Progenitor cell of endocrine pancreas (in vitro differentiated cells): ENCODE data around the gene S100A7A. TPM values are rescaled to one million over a fixed set of nuclear protein-coding genes. Genes with fewer than 3 reads are reported as not detected.

Experiments used
- DNase-seq: peaks from one replicate; pipeline ENCODE4 v3.0.0; 2021; ENCODE audit warnings: low spot score; ENCODE audit not compliant: unreplicated experiment
- H3K27ac Mint-ChIP-seq: 2 replicates; pipeline ENCODE4 v1.8.0; 2021; ENCODE audit warnings: mild to moderate bottlenecking, moderate library complexity, mixed read lengths
- H3K27me3 Mint-ChIP-seq: 2 replicates; pipeline ENCODE4 v1.8.0; 2021; ENCODE audit warnings: mixed read lengths
- H3K36me3 Mint-ChIP-seq: 2 replicates; pipeline ENCODE4 v1.8.0; 2022; ENCODE audit warnings: mixed read lengths; ENCODE audit not compliant: insufficient read depth
- H3K4me1 Mint-ChIP-seq: 2 replicates; pipeline ENCODE4 v1.8.0; 2021; ENCODE audit warnings: low read depth, mixed read lengths
- H3K4me3 Mint-ChIP-seq: 2 replicates; pipeline ENCODE4 v1.8.0; 2021; ENCODE audit warnings: low read depth, mild to moderate bottlenecking, moderate library complexity, mixed read lengths
- H3K9me3 Mint-ChIP-seq: 2 replicates; pipeline ENCODE4 v1.8.0; 2021; ENCODE audit warnings: low read depth, mixed read lengths
- total RNA-seq: library from RNA; stranded (reverse); gene quantifications from 2 replicates; pipeline ENCODE4 v1.2.1, GENCODE V29; 2021
- TF ChIP-seq, protein P1 (sequence below): fragments of 200-600 bp; sonication (generic); IDR thresholded peaks from one replicate; pipeline ENCODE4 v1.5.0; 2021; ENCODE audit warnings: antibody characterized with exemption, mild to moderate bottlenecking; ENCODE audit not compliant: unreplicated experiment

S100A7A gene
- total RNA-seq, 1 donor from 2014 or later = not detected

GRCh38 chr1:153384958-153385580, 31.3 kb upstream of the S100A7A start:
- Mint-ChIP-seq H3K4me3 (no peak overlapping the region), H3K9me3 (peaks cover 19% of the 10 kb centered on the region), H3K27ac (no peak overlapping the region), H3K36me3 (no peaks in the 10 kb centered on the region), H3K4me1 (no peaks in the 10 kb centered on the region), H3K27me3 (peaks cover 34% of the 10 kb centered on the region)
- TF ChIP-seq, protein P1, sequence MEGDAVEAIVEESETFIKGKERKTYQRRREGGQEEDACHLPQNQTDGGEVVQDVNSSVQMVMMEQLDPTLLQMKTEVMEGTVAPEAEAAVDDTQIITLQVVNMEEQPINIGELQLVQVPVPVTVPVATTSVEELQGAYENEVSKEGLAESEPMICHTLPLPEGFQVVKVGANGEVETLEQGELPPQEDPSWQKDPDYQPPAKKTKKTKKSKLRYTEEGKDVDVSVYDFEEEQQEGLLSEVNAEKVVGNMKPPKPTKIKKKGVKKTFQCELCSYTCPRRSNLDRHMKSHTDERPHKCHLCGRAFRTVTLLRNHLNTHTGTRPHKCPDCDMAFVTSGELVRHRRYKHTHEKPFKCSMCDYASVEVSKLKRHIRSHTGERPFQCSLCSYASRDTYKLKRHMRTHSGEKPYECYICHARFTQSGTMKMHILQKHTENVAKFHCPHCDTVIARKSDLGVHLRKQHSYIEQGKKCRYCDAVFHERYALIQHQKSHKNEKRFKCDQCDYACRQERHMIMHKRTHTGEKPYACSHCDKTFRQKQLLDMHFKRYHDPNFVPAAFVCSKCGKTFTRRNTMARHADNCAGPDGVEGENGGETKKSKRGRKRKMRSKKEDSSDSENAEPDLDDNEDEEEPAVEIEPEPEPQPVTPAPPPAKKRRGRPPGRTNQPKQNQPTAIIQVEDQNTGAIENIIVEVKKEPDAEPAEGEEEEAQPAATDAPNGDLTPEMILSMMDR = no peak
- DNase-seq = no peak

GRCh38 chr1:153386500-153386901, 29.8 kb upstream of the S100A7A start:
- Mint-ChIP-seq H3K4me1 (no peaks in the 10 kb centered on the region), H3K27ac (no peak overlapping the region), H3K4me3 (no peak overlapping the region), H3K36me3 (no peaks in the 10 kb centered on the region), H3K9me3 (peaks cover 14% of the 10 kb centered on the region), H3K27me3 (peaks cover 39% of the 10 kb centered on the region)
- no peak for DNase-seq
- TF ChIP-seq, protein P1 = no peak

DNA sequence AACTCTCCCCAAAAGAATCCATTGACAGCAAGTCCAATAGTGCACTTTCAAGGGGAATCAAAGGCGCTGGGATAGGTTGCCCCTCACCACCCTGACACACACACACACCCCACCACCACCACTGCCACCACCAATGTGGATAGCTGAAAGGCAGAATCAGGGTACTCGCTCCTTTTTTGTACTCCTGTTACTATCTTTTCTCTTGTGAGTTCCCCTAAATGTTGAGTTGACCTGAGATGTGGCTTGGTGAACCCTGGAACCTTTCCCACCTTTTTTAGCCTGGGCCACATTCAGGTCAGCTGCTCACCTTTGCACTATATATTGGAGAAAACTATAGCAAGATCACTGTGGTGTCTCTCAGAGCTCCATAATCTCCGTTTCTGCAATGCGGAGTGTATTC, 29.3 kb upstream of the S100A7A start:
- TF ChIP-seq, protein P1 = no peak
- Mint-ChIP-seq H3K27me3 (peaks cover 42% of the 10 kb centered on the region), H3K9me3 (peaks cover 9% of the 10 kb centered on the region), H3K36me3 (no peaks in the 10 kb centered on the region), H3K4me3 (no peak overlapping the region), H3K27ac (no peak overlapping the region), H3K4me1 (no peaks in the 10 kb centered on the region)
- DNase-seq = no peak

DNA sequence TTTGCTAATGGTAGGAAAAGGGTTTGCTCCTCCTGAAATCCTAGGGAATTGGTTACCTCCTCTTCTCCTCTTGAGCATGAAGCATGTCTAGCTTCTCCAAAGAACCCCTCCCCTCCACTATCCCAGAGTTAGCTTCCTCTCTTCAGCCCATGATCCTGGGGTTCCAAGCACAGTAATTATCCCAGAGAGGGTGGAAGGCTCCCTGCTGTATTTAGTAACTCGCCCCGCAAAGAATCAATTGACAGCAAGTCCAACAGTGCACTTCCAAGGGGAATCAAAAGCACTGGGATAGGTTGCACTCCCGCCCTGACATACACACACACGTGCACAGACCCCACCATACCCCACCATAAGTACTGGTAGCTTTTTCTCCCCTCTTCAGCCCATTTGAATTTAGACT, 28.5 kb upstream of the S100A7A start:
- H3K4me3 Mint-ChIP-seq = no peak overlapping the region
- H3K36me3 Mint-ChIP-seq = no peaks in the 10 kb centered on the region
- no peak overlapping the region for H3K27ac Mint-ChIP-seq
- peaks cover 44% of the 10 kb centered on the region for H3K27me3 Mint-ChIP-seq
- peaks cover 1% of the 10 kb centered on the region for H3K9me3 Mint-ChIP-seq
- DNase-seq = no peak
- H3K4me1 Mint-ChIP-seq = no peaks in the 10 kb centered on the region
- TF ChIP-seq, protein P1 = no peak

- H3K4me3 Mint-ChIP-seq = no peak overlapping the region
- TF ChIP-seq, protein P1 = no peak
- no peak overlapping the region for H3K27ac Mint-ChIP-seq
- H3K4me1 Mint-ChIP-seq = no peaks in the 10 kb centered on the region
- H3K27me3 Mint-ChIP-seq = peaks cover 42% of the 10 kb centered on the region
- H3K9me3 Mint-ChIP-seq = no peaks in the 10 kb centered on the region
- no peaks in the 10 kb centered on the region for H3K36me3 Mint-ChIP-seq
- DNase-seq = no peak
Observed at GRCh38 chr1:153389401-153389800, 26.9 kb upstream of the S100A7A start.
